Large intestine (tissue), 3 donors: Measurements from ENCODE around the gene FGFR3. TPM values are rescaled to one million over a fixed set of nuclear protein-coding genes. Genes with fewer than 3 reads are reported as not detected.

ENCODE experiments used
- DNase-seq, 2 donors: peaks; one replicate each; pipeline versions ENCODE4 v3.0.0 to v3.0.0-alpha.2; 2013
- H3K27ac ChIP-seq: one replicate; pipeline ENCODE4 v1.5.1; 2013; ENCODE audit warnings: low read length
- H3K27me3 ChIP-seq: 2 replicates; pipeline ENCODE4 v1.6.1; 2013; ENCODE audit warnings: low read length; ENCODE audit not compliant: control insufficient read depth, insufficient read depth
- H3K36me3 ChIP-seq: 2 replicates; pipeline ENCODE4 v1.6.1; 2013; ENCODE audit warnings: low read length; ENCODE audit not compliant: control insufficient read depth, insufficient read depth
- H3K4me1 ChIP-seq: one replicate; pipeline ENCODE4 v1.6.1; 2013; ENCODE audit warnings: low read length; ENCODE audit not compliant: control insufficient read depth, insufficient read depth
- H3K4me3 ChIP-seq: one replicate; pipeline ENCODE4 v1.5.1; 2013; ENCODE audit warnings: low read length
- H3K9me3 ChIP-seq: one replicate; pipeline ENCODE4 v1.6.1; 2013; ENCODE audit warnings: mild to moderate bottlenecking, low read depth, low read length, moderate library complexity; ENCODE audit not compliant: control insufficient read depth
- WGBS: methylation state at CpG from one replicate; pipeline ENCODE4 v1.1.5; 2013; ENCODE audit warnings: low lambda C conversion rate; ENCODE audit not compliant: insufficient coverage; 5-methylcytosine and 5-hydroxymethylcytosine counted together
- polyA plus RNA-seq: library from polyadenylated mRNA; unstranded; fragments of 120-200 nt; gene quantifications from one replicate; pipeline ENCODE4 v1.2.1, GENCODE V29; 2013

The FGFR3 gene
- polyA plus RNA-seq, 1 donor = 228 TPM

DNA sequence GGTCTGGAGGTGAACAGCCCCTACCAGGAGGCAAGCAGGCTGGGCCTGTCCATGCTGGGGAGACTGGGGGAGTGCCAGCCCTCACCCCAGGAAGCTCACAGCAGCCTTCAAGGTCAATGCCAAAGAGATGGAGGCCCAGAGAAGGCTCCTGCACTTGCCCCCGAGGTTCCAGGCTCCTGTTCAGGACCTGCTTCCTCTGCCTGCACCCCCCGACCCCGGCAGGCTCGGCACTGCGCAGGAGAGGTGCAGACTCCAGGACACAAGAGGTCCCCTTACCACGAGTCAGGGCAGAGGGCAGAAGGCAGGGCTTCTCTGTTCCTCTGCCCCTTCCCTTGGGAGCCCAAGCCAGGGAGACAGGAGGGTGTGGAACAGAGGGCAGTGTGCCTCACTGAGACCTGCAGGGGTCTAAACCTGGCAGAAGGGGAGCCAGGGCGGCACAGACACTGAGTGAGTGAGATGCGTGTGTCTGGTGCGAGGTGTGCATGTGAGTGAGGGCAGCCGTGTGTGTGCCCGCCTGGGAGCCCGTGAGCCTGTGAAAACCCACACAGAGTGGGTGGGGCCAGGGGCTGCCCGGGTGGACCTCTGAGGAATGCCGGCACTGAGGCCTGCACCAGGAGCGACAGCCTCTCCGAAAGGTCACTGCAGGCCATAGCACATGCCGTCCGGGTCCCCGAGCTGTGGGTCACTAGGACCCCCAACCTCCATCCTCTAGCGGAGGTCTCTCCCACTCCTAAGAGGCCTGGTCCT, 30.7 kb upstream of the FGFR3 start:
- no peak for DNase-seq
- Histone ChIP-seq H3K27ac (no peak overlapping the region), H3K4me3 (no peak overlapping the region), H3K36me3 (no peaks in the 10 kb centered on the region), H3K27me3 (no peaks in the 10 kb centered on the region), H3K9me3 (no peaks in the 10 kb centered on the region), H3K4me1 (peaks cover 22% of the 10 kb centered on the region)
- WGBS = 100% methylated on average over 1 of the region's 20 CpGs

DNA sequence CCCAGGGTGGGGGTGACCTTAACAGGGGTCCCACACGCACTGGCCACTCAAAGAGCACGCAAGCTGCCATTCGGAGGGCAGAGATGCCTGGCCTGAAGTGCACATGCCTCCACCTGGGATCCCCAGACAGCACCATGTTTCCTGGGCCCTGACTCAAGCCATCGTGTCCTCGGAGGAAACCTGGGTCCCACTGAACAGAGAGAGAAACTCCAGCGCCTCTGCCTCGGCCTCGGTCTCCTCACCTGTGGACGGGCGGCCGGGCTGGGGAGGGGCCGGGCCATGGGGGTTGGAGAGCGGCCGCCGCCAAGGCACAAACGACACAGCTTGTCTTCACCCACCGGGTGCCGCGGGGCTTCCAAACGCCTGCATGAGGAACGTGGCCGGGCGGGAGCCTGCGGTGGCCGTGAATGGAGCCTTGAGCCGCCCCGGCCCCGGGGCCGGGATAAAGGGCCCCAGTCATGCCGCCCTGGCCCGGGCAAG, 30.0 kb upstream of the FGFR3 start:
- Histone ChIP-seq H3K4me1 (peaks cover 24% of the 10 kb centered on the region), H3K4me3 (no peak overlapping the region), H3K27me3 (peaks cover 1% of the 10 kb centered on the region), H3K9me3 (no peaks in the 10 kb centered on the region), H3K36me3 (no peaks in the 10 kb centered on the region), H3K27ac (no peak overlapping the region)
- WGBS = no CpG with 5 or more reads among the region's 31 CpGs
- DNase-seq = no peak

DNA sequence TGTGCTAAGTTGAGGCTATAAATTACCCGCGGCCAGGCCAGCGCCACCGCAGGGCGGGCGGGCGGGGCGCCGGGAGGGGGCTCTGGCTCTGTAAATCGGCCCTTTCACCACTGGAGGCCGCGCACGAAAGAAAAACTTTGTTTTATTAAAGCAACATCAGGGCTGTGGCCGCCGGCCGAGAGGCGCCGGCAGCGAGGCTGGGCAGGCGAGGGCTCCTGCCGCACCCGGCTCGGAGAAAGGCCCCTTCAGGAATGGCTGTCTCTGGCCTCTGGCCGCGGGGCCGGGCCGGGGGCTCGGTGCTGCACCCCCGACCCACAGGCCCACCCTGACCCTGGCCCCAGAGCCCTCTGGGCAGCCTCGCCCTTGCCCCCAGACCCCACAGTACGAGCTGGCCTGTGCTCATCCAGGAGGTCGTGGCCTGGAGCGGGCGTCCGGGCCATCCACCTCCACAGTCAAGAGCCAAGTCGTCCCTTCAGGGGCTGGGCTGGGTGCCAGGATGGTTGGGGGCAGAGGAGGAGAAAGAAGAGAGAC, 29.5 kb upstream of the FGFR3 start:
- H3K9me3 ChIP-seq = no peaks in the 10 kb centered on the region
- DNase-seq = peak in 1 of 2 donors; percentile 59
- no peak overlapping the region for H3K4me3 ChIP-seq
- WGBS = no CpG with 5 or more reads among the region's 36 CpGs
- peaks cover 4% of the 10 kb centered on the region for H3K27me3 ChIP-seq
- no peaks in the 10 kb centered on the region for H3K36me3 ChIP-seq
- peaks cover 29% of the 10 kb centered on the region for H3K4me1 ChIP-seq
- no peak overlapping the region for H3K27ac ChIP-seq

DNA sequence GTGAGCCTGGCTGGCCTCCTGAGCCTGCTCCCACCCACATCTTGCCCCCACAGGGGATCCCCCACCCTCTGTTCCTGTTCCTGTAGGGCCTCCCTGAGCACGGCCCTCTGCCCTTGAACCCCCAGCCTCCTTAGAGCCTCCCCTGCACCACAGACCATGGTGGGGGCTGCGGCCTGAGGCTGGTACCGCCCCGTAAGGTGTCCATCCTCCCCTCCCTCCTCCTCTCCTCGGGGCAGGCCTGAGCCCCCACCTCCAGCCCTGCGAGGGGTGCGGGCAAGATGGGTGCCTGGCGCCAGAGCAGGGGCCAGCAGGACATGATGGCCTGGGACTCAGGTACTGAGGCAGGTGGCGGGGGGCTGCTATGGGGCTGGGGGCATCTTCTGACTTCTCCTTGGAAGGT, 28.4 kb upstream of the FGFR3 start:
- Histone ChIP-seq H3K27me3 (peaks cover 4% of the 10 kb centered on the region), H3K4me1 (peaks cover 40% of the 10 kb centered on the region), H3K4me3 (no peak overlapping the region), H3K36me3 (no peaks in the 10 kb centered on the region), H3K9me3 (no peaks in the 10 kb centered on the region), H3K27ac (no peak overlapping the region)
- DNase-seq = no peak
- WGBS = no CpG with 5 or more reads among the region's 9 CpGs

DNA sequence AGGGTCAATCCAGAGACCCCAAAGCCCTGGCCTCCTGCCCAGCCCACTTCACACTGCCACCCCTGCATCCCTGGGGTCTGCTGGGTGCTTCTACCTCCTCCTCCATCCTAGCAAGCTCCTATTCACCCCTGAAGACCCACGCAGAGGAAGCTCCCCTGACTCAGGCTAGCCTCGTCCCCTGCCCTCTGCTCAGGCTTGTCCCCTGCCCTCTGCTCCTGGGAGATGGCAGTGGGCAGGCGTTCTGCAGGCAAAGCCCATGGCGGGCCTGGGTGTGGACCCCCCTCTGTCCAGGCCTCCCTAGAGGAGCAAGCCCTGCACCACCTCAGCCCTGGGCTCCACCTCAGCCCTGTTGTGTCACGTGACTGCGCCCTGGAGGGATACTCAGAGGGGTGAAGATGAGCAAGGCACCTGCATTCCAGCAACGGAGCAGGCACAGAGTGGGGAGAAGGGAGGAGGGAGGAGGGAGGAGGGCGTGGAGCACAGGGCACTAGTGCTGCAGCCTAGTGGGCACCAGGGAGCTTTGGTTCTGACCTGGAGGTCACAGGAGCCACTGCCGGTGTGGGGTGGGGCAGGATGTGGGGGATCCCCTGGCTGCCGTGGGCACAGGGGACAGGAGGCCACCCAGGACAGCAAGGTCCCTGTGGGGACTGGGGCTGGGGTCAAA, 27.6 kb upstream of the FGFR3 start:
- Histone ChIP-seq H3K9me3 (no peaks in the 10 kb centered on the region), H3K4me3 (no peak overlapping the region), H3K27ac (no peak overlapping the region), H3K36me3 (no peaks in the 10 kb centered on the region), H3K4me1 (peaks cover 47% of the 10 kb centered on the region), H3K27me3 (peaks cover 4% of the 10 kb centered on the region)
- DNase-seq = no peak
- WGBS = no CpG with 5 or more reads among the region's 10 CpGs

DNA sequence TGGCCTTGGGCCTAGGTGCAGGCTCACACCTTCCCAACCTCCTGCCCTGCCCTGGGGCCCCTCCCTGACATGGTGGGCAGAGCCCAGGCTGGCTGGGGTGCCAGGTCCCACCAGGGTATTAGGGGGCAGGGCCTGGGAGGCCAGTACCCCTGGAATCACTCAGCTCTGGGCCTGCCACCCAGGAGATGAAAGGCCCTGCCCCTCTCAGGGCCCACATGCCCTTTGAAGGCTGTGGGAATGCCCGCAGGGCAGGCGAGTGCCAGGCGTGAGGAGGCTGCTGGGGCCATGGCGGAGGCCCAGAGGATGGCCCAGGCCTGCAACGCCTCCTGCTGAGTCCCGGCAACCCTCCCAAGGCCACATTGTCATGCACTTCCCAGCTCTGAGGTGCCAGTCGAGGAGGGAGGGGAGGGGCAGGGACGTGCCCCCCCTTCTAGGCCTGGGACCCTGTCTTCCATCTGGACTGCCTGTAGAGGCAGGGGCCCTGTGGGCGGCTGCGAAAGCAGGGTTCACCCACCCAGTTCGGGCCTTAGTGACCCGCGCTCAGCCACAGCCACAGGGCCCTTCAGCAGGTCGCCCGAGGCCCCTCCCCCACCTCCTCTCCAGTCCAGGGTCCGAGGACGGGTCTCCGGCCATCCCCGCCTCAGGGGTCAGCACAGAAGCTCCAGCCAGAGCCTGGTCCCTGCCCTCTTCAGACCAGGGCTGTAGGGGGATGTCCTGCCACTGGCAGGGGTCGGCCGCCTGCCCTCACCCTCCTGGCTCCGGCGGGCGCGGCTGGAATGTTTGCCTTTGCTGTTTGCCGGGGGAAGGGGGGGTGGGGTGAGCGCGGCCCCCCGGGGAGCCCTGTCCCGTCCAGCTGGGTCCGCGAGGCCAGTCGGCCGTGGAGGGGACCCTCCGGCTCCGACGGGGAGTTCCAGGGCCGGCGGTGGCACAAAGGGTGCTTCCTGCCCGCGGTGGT, 26.7 kb upstream of the FGFR3 start:
- no peaks in the 10 kb centered on the region for H3K36me3 ChIP-seq
- peaks cover 55% of the 10 kb centered on the region for H3K4me1 ChIP-seq
- H3K27ac ChIP-seq = peak overlapping the region; percentile 2
- peak in 1 of 2 donors; percentile 62 for DNase-seq
- peaks cover 4% of the 10 kb centered on the region for H3K27me3 ChIP-seq
- no CpG with 5 or more reads among the region's 41 CpGs for WGBS
- H3K4me3 ChIP-seq = peak overlapping the region; percentile 13
- no peaks in the 10 kb centered on the region for H3K9me3 ChIP-seq

DNA sequence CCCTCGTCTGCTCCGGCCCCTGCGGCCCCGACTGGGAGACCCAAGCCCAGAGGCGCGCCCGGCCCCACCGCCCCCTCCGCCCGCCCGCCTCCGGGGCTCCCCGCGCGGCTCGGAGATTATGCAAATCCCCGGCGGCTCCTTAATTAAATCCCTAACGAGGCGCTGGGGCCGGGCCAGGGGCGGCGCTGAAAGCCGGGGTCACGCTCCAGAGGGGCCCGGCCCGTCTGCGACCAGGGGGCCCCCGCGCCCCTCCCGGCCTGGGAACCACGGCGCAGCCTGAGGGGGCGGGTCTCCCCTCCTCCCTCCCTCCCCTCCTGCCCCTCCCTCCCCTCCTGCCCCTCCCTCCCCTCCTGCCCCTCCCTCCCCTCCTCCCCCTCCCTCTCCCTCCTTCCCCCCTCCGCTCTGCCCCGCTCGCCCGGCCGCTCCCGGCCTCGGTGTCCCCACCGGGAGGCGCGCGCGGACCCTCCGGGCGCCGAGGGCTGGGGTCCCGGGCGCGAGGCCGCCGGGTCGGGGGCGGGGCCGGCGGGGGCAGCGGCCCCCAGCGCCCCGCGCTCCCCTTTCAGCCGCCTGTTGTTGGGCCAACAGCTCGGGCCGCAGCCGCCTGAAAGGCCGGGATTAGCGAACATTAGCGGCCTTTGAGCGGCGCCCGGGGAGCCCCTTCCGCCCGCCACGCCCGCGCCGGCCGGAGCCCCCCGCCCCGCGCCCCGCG, 25.9 kb upstream of the FGFR3 start:
- Histone ChIP-seq H3K27ac (no peak overlapping the region), H3K36me3 (no peaks in the 10 kb centered on the region), H3K4me3 (peak overlapping the region; percentile 13), H3K9me3 (no peaks in the 10 kb centered on the region), H3K27me3 (peaks cover 4% of the 10 kb centered on the region), H3K4me1 (peaks cover 64% of the 10 kb centered on the region)
- no CpG with 5 or more reads among the region's 84 CpGs for WGBS
- DNase-seq = peak in 1 of 2 donors; percentile 82

DNA sequence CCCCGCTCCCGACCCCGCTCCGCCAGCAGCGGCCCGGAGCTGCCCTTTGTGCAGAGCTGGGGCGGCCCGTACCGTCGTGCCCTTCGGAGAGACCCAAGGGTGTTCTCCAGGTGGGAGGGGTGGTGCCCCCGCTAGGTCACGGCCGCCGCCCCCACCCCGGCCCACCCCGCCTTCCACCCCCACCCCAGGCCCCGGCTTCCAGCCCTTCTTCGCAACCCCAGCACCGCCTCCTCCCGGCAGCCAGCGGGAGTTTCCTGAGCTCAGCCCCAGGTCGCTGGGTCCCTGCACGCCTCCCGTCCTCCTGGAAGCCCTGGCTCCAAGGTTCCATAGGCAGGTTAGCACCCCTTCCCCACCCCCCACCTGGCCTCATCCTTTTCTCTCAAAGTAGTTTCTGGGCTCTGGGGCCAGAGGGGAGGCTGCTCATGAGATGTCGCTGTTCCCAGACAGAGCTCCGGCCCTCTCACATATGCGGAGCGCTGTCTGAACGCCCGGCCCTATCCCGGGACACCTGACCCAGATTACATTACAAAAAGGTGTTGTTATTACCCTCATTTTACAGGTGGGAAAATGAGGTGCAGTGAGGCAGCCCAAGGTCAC, 25.2 kb upstream of the FGFR3 start:
- Histone ChIP-seq H3K36me3 (no peaks in the 10 kb centered on the region), H3K27me3 (peaks cover 4% of the 10 kb centered on the region), H3K4me1 (peaks cover 69% of the 10 kb centered on the region), H3K27ac (peak overlapping the region; percentile 84), H3K9me3 (no peaks in the 10 kb centered on the region), H3K4me3 (peak overlapping the region; percentile 48)
- DNase-seq = peak; percentile 70 to 84
- no CpG with 5 or more reads among the region's 32 CpGs for WGBS

DNA sequence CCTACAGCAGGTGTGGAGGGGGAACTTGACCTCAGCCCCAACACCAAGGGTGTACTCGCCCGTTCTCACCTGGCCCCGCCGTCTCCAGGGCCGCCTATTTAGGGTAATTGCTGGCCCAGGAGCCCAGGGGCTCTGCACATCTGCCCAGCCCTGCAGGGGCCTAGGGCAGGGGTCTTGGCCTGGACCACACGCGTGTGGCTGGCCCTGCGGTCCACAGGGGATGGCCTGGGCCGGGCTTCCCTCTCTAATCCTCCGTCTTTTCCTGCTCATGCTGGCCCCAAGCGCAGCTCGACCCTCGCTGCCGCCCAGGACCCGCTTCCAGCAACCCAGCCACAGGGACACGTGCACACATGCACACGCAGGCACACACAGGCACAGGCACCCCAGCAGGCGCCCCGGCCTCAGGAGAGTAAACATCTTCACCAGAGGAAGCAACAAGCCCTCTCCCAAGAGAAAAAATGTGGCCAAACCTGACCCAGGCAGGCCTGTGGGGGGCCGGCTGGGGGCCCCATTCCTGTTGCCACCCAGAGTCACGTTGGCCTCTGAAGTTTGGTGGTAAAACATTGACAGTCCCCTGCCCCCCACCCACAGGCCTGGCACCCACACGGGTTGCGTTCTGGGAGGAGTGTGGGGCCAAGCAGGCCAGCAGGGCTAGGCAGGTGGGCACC, 24.6 kb upstream of the FGFR3 start:
- Histone ChIP-seq H3K27ac (peak overlapping the region; percentile 84), H3K9me3 (no peaks in the 10 kb centered on the region), H3K4me1 (peaks cover 69% of the 10 kb centered on the region), H3K36me3 (no peaks in the 10 kb centered on the region), H3K4me3 (peak overlapping the region; percentile 48), H3K27me3 (peaks cover 4% of the 10 kb centered on the region)
- WGBS = no CpG with 5 or more reads among the region's 23 CpGs
- DNase-seq = peak; percentile 54 to 75
